ENCODE data around the gene ARL15.

The ARL15 gene

GRCh38 chr5:53942724-53943123 is 367.6 kb downstream of the ARL15 start:
- Histone ChIP-seq H3K4me3 (ENCODE audit: control insufficient read depth in 1 of 7, extremely low read depth in 1 of 7, insufficient read depth in 4 of 7, low read depth in 2 of 7, low read length in 6 of 7) (no peak overlapping the region), H3K27me3 (replicated peaks in 2 of 5; ENCODE audit: control insufficient read depth in 4 of 5, insufficient read depth in 5 of 5, low read length in 4 of 5) (no peaks in the 10 kb centered on the region), H3K4me1 (ENCODE audit: control extremely low read depth in 1 of 4, control insufficient read depth in 4 of 4, insufficient read depth in 4 of 4, low read length in 3 of 4) (no peaks in the 10 kb centered on the region), H3K27ac (ENCODE audit: insufficient read depth in 1 of 2, low read depth in 1 of 2, low read length in 2 of 2, poor library complexity in 1 of 2, severe bottlenecking in 2 of 2) (no peak overlapping the region), H3K36me3 (ENCODE audit: control insufficient read depth in 4 of 4, insufficient read depth in 4 of 4, low read length in 3 of 4) (no peaks in the 10 kb centered on the region), H3K9me3 (ENCODE audit: control extremely low read depth in 1 of 5, control insufficient read depth in 4 of 5, insufficient read depth in 2 of 5, low read depth in 1 of 5, low read length in 4 of 5) (no peaks in the 10 kb centered on the region)
- 100% methylated on average over 4 of the region's 6 CpGs for WGBS (ENCODE audit: insufficient coverage)
- ChIA-PET POLR2A (no interaction called here), CTCF (interaction anchor here (0.6 kb wide), 1 partner anchor 22 kb away, joined by 3 read pairs; no protein-coding TSS in a partner anchor)
- no peak for DNase-seq

GRCh38 chr5:53940921-53941320 is 369.5 kb downstream of the ARL15 start:
- WGBS (ENCODE audit: insufficient coverage): no CpG with 5 or more reads among the region's 1 CpG
- no peaks in the 10 kb centered on the region for H3K27me3 ChIP-seq (replicated peaks in 2 of 5; ENCODE audit: control insufficient read depth in 4 of 5, insufficient read depth in 5 of 5, low read length in 4 of 5)
- ChIA-PET POLR2A (no interaction called here), CTCF (no interaction called here)
- H3K4me3 ChIP-seq (ENCODE audit: control insufficient read depth in 1 of 7, extremely low read depth in 1 of 7, insufficient read depth in 4 of 7, low read depth in 2 of 7, low read length in 6 of 7): no peak overlapping the region
- H3K36me3 ChIP-seq (ENCODE audit: control insufficient read depth in 4 of 4, insufficient read depth in 4 of 4, low read length in 3 of 4): no peaks in the 10 kb centered on the region
- H3K27ac ChIP-seq (ENCODE audit: insufficient read depth in 1 of 2, low read depth in 1 of 2, low read length in 2 of 2, poor library complexity in 1 of 2, severe bottlenecking in 2 of 2): no peak overlapping the region
- DNase-seq: no peak
- no peaks in the 10 kb centered on the region for H3K9me3 ChIP-seq (ENCODE audit: control extremely low read depth in 1 of 5, control insufficient read depth in 4 of 5, insufficient read depth in 2 of 5, low read depth in 1 of 5, low read length in 4 of 5)
- no peaks in the 10 kb centered on the region for H3K4me1 ChIP-seq (ENCODE audit: control extremely low read depth in 1 of 4, control insufficient read depth in 4 of 4, insufficient read depth in 4 of 4, low read length in 3 of 4)

GRCh38 chr5:53937467-53937866 is 372.9 kb downstream of the ARL15 start:
- ChIA-PET POLR2A (no interaction called here), CTCF (no interaction called here)
- Histone ChIP-seq H3K9me3 (ENCODE audit: control extremely low read depth in 1 of 5, control insufficient read depth in 4 of 5, insufficient read depth in 2 of 5, low read depth in 1 of 5, low read length in 4 of 5) (no peaks in the 10 kb centered on the region), H3K4me3 (ENCODE audit: control insufficient read depth in 1 of 7, extremely low read depth in 1 of 7, insufficient read depth in 4 of 7, low read depth in 2 of 7, low read length in 6 of 7) (no peak overlapping the region), H3K27me3 (replicated peaks in 2 of 5; ENCODE audit: control insufficient read depth in 4 of 5, insufficient read depth in 5 of 5, low read length in 4 of 5) (no peaks in the 10 kb centered on the region), H3K36me3 (ENCODE audit: control insufficient read depth in 4 of 4, insufficient read depth in 4 of 4, low read length in 3 of 4) (no peaks in the 10 kb centered on the region), H3K4me1 (ENCODE audit: control extremely low read depth in 1 of 4, control insufficient read depth in 4 of 4, insufficient read depth in 4 of 4, low read length in 3 of 4) (no peaks in the 10 kb centered on the region), H3K27ac (ENCODE audit: insufficient read depth in 1 of 2, low read depth in 1 of 2, low read length in 2 of 2, poor library complexity in 1 of 2, severe bottlenecking in 2 of 2) (no peak overlapping the region)
- DNase-seq: no peak
- WGBS (ENCODE audit: insufficient coverage): no CpG with 5 or more reads among the region's 2 CpGs

GRCh38 chr5:53936481-53937352 is 373.7 kb downstream of the ARL15 start:
- CTCF ChIA-PET: no interaction called here
- no peak overlapping the region for H3K27ac ChIP-seq (ENCODE audit: insufficient read depth in 1 of 2, low read depth in 1 of 2, low read length in 2 of 2, poor library complexity in 1 of 2, severe bottlenecking in 2 of 2)
- POLR2A ChIA-PET: no interaction called here
- no peaks in the 10 kb centered on the region for H3K9me3 ChIP-seq (ENCODE audit: control extremely low read depth in 1 of 5, control insufficient read depth in 4 of 5, insufficient read depth in 2 of 5, low read depth in 1 of 5, low read length in 4 of 5)
- WGBS (ENCODE audit: insufficient coverage): 100% methylated on average over 2 of the region's 7 CpGs
- no peak for DNase-seq
- H3K4me1 ChIP-seq (ENCODE audit: control extremely low read depth in 1 of 4, control insufficient read depth in 4 of 4, insufficient read depth in 4 of 4, low read length in 3 of 4): no peaks in the 10 kb centered on the region
- H3K36me3 ChIP-seq (ENCODE audit: control insufficient read depth in 4 of 4, insufficient read depth in 4 of 4, low read length in 3 of 4): no peaks in the 10 kb centered on the region
- no peaks in the 10 kb centered on the region for H3K27me3 ChIP-seq (replicated peaks in 2 of 5; ENCODE audit: control insufficient read depth in 4 of 5, insufficient read depth in 5 of 5, low read length in 4 of 5)
- no peak overlapping the region for H3K4me3 ChIP-seq (ENCODE audit: control insufficient read depth in 1 of 7, extremely low read depth in 1 of 7, insufficient read depth in 4 of 7, low read depth in 2 of 7, low read length in 6 of 7)

GRCh38 chr5:53934151-53934820 is 376.1 kb downstream of the ARL15 start:
- POLR2A ChIA-PET: no interaction called here
- CTCF ChIA-PET: no interaction called here
- DNase-seq: no peak
- no peak overlapping the region for H3K4me3 ChIP-seq (ENCODE audit: control insufficient read depth in 1 of 7, extremely low read depth in 1 of 7, insufficient read depth in 4 of 7, low read depth in 2 of 7, low read length in 6 of 7)
- H3K36me3 ChIP-seq (ENCODE audit: control insufficient read depth in 4 of 4, insufficient read depth in 4 of 4, low read length in 3 of 4): no peaks in the 10 kb centered on the region
- peaks cover 0 to 2% (median 0%) of the 10 kb centered on the region in 5 experiments for H3K9me3 ChIP-seq (ENCODE audit: control extremely low read depth in 1 of 5, control insufficient read depth in 4 of 5, insufficient read depth in 2 of 5, low read depth in 1 of 5, low read length in 4 of 5)
- no peaks in the 10 kb centered on the region for H3K4me1 ChIP-seq (ENCODE audit: control extremely low read depth in 1 of 4, control insufficient read depth in 4 of 4, insufficient read depth in 4 of 4, low read length in 3 of 4)
- no peaks in the 10 kb centered on the region for H3K27me3 ChIP-seq (replicated peaks in 2 of 5; ENCODE audit: control insufficient read depth in 4 of 5, insufficient read depth in 5 of 5, low read length in 4 of 5)
- H3K27ac ChIP-seq (ENCODE audit: insufficient read depth in 1 of 2, low read depth in 1 of 2, low read length in 2 of 2, poor library complexity in 1 of 2, severe bottlenecking in 2 of 2): no peak overlapping the region
- no CpG with 5 or more reads among the region's 4 CpGs for WGBS (ENCODE audit: insufficient coverage)

- WGBS (ENCODE audit: insufficient coverage): 100% methylated on average over 4 of the region's 6 CpGs
- Histone ChIP-seq H3K4me1 (ENCODE audit: control extremely low read depth in 1 of 4, control insufficient read depth in 4 of 4, insufficient read depth in 4 of 4, low read length in 3 of 4) (no peaks in the 10 kb centered on the region), H3K36me3 (ENCODE audit: control insufficient read depth in 4 of 4, insufficient read depth in 4 of 4, low read length in 3 of 4) (no peaks in the 10 kb centered on the region), H3K9me3 (ENCODE audit: control extremely low read depth in 1 of 5, control insufficient read depth in 4 of 5, insufficient read depth in 2 of 5, low read depth in 1 of 5, low read length in 4 of 5) (peaks cover 0 to 3% (median 0%) of the 10 kb centered on the region in 5 experiments), H3K4me3 (ENCODE audit: control insufficient read depth in 1 of 7, extremely low read depth in 1 of 7, insufficient read depth in 4 of 7, low read depth in 2 of 7, low read length in 6 of 7) (no peak overlapping the region), H3K27ac (ENCODE audit: insufficient read depth in 1 of 2, low read depth in 1 of 2, low read length in 2 of 2, poor library complexity in 1 of 2, severe bottlenecking in 2 of 2) (no peak overlapping the region), H3K27me3 (replicated peaks in 2 of 5; ENCODE audit: control insufficient read depth in 4 of 5, insufficient read depth in 5 of 5, low read length in 4 of 5) (no peaks in the 10 kb centered on the region)
- ChIA-PET POLR2A (no interaction called here), CTCF (no interaction called here)
- no peak for DNase-seq
Measured at GRCh38 chr5:53932351-53932750, 378.0 kb downstream of the ARL15 start.

- Histone ChIP-seq H3K27ac (ENCODE audit: insufficient read depth in 1 of 2, low read depth in 1 of 2, low read length in 2 of 2, poor library complexity in 1 of 2, severe bottlenecking in 2 of 2) (no peak overlapping the region), H3K27me3 (replicated peaks in 2 of 5; ENCODE audit: control insufficient read depth in 4 of 5, insufficient read depth in 5 of 5, low read length in 4 of 5) (no peaks in the 10 kb centered on the region), H3K4me3 (ENCODE audit: control insufficient read depth in 1 of 7, extremely low read depth in 1 of 7, insufficient read depth in 4 of 7, low read depth in 2 of 7, low read length in 6 of 7) (no peak overlapping the region), H3K36me3 (ENCODE audit: control insufficient read depth in 4 of 4, insufficient read depth in 4 of 4, low read length in 3 of 4) (no peaks in the 10 kb centered on the region), H3K9me3 (ENCODE audit: control extremely low read depth in 1 of 5, control insufficient read depth in 4 of 5, insufficient read depth in 2 of 5, low read depth in 1 of 5, low read length in 4 of 5) (peaks cover 0 to 3% (median 0%) of the 10 kb centered on the region in 5 experiments), H3K4me1 (ENCODE audit: control extremely low read depth in 1 of 4, control insufficient read depth in 4 of 4, insufficient read depth in 4 of 4, low read length in 3 of 4) (no peaks in the 10 kb centered on the region)
- POLR2A ChIA-PET: no interaction called here
- CTCF ChIA-PET: interaction anchor here (1.0 kb wide), 1 partner anchor 18 kb away, joined by 4 read pairs; no protein-coding TSS in a partner anchor
- no CpG with 5 or more reads among the region's 5 CpGs for WGBS (ENCODE audit: insufficient coverage)
- DNase-seq: no peak
Measured at GRCh38 chr5:53930457-53930856, 379.9 kb downstream of the ARL15 start.
